ENCODE data around the gene ATG13.

DNA sequence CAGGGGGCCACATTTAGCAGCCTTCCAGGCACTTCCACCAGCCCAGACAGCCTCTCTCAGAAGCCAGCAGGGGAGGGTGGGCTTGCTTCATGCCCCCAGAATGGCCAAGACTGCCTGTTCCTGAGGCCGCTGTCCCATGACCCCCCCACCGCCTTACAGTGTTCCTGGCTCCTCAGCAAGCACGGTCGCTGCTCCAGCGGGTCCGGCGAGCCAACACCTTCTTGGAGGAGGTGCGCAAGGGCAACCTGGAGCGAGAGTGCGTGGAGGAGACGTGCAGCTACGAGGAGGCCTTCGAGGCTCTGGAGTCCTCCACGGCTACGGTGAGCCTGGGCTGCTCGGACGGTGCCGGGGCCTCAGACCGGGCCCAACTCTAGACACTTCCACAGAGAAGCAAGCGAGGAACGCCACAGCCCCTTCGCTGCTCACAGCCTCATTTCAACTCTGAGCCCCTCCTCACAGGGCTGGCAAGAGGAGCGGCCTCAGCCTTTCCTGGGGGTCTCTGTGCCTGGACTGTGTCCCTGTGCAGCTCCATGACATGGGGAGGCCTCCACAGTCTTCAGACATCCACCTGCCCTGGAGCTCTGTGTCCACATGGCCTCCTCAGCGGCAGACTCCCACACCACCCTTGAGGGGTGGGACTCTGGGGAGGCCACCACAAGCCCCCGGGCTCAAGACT is 102.3 kb downstream of the ATG13 start:
- TF ChIP-seq POLR2A (IDR thresholded peaks at IDR 0.05; ENCODE audit: low read length) (no peak), GATA1 (IDR thresholded peaks at IDR 0.05; ENCODE audit: low read depth, low read length) (no peak)

All from erythroblast (primary cell).